ENCODE data around the gene CDCA5.

Gene CDCA5

DNA sequence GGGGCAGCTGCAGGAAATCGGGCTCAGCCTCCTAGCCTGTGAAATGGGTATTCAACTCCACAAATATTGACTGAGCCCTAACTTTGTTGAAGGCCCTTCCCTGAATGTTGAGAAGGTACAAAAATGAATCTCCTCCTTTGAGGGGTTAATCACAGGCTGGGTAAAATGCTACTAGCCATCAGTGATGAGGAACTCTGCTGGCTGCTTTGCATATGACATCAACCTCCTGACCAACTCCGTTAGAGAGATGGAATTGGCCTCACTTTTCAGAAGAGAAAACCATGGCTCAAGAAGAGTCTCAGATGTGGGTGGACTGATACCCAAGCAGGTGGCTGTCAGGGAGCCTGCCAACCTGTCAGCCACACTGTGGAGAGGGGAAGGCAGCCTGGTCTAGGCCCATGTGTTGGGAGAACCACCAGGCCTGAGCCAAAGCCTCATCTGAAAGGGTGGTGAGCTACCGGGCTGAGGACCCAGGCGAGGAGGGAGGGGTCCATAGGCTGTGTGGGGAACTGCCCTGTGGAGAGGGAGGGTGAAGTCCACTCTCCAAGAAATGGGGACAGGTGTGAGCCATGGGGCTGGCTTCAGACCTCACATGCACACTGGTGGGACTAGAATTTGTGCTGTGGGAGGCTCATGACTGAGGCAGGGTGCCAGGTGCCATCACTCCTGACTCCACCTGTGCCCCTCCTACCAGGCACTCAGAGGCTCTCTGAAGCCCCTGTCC lies 11.8 kb downstream of the CDCA5 start:
- no peak for DNase-seq (ENCODE audit: low read depth)

DNA sequence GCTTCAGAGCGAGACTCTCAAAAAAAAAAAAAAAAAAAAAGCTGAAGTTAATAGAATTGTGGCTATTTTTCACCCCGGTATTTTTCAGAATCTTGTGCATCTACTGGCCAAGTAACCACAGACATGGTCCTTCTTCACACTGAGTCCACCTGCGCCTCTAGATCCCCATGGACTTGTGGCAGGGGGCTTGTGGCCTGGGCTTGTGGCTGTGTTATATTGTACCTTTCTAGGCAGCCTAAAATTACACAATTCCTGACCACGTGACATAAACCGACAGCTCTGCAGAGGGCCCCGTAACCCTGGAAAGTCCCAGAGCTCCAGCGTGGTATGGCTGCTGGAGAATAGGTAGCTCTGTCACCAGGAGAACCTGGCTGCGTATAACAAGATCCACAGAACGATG lies 14.6 kb downstream of the CDCA5 start:
- DNase-seq (ENCODE audit: low read depth), result no peak

- DNase-seq (ENCODE audit: low read depth), result no peak
Measured at GRCh38 chr11:65067446-65067845, 16.4 kb downstream of the CDCA5 start.

DNA sequence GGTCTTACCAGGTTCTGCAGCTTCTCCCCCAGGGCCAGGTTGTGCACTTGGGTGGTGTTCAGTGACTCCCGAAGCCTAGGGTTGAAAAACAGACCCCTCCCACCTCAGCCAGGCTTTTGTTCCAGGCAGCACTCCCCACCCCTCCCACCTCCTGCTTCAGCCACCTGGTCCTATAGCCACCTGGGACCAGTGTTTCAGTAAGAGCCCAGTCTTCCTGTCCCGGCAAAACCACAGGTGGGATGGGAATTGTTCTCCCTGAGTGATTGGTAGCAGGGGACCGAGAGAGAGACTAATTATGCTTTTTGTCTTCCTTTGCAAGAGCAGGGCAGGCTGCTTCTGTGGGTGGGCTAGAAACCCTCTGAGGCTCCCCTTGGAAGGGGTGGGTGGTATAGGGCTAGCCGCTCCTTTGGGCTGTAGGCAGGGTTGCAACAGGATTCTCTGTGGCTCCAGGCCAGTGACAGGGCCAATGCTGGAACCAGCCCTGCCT lies 17.0 kb downstream of the CDCA5 start:
- DNase-seq (ENCODE audit: low read depth), result no peak

DNA sequence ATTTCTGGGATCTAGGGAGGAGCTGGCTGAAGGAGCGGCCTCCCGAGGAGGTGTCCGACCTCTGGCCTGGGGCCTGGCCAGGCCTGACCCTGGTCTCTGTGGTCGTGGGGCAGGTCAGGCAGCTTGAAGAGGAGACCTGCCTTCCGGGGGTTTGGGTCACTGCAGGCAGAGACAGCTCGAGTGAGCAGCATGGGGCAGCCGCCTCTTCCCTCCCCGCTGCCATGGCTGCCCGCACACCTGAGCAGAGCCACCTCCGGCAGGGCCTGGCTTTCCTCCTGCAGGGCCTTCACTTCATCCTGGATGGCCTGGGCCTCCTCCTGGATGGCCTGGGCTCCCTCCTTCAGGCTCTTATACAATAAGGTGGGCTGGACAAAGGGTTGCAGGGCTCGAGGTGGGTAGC lies 17.5 kb downstream of the CDCA5 start:
- no peak for DNase-seq (ENCODE audit: low read depth)

GRCh38 chr11:65065851-65066250 lies 18.0 kb downstream of the CDCA5 start:
- DNase-seq (ENCODE audit: low read depth), result no peak

GRCh38 chr11:65064847-65065240 lies 19.0 kb downstream of the CDCA5 start:
- no peak for DNase-seq (ENCODE audit: low read depth)

GRCh38 chr11:65063532-65063931 lies 20.3 kb downstream of the CDCA5 start:
- DNase-seq (ENCODE audit: low read depth), result no peak

GRCh38 chr11:65060913-65061408 lies 22.9 kb downstream of the CDCA5 start:
- no peak for DNase-seq (ENCODE audit: low read depth)

- no peak for DNase-seq (ENCODE audit: low read depth)
Measured at GRCh38 chr11:65059959-65060824, 23.6 kb downstream of the CDCA5 start.

- no peak for DNase-seq (ENCODE audit: low read depth)
Measured at GRCh38 chr11:65059523-65059922, 24.3 kb downstream of the CDCA5 start.

DNA sequence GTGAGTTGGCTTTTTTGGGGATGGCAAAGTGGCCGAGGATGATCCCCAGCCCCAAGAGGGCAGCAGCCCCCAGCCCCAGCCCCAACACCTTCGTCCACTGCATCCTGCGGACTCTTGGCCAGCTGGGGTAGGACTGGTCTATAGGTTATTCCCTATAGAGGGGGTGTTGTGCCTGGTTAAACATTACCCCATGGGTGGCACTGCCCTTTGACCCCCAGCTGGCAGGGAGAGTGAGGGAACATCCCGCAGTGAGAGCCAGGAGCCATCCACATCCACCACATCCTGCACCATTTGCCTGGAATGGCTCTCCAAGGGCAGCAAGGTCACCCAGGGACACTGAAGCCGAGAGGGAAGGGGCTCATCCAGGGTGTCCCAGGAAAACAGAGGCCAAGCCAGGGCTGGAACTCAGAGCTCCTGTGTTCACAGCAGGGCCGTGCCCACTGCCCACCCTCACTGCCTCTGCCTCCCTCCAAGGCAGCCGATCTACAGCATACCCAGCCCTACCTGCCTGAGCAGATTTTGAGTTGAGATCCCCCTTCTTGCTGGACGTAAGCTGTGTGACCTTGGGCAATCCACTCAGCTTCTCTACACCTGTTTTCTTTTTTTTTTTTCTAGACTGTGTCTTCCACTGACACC lies 25.3 kb downstream of the CDCA5 start, which contains the start of gene NAALADL1:
Gene NAALADL1 (minus strand): TSS at position 135 of the 636 bp plus-strand sequence. CDS start 32 bp downstream, at position 103.
- no peak for DNase-seq (ENCODE audit: low read depth)

- DNase-seq (ENCODE audit: low read depth), result no peak
Measured at GRCh38 chr11:65058012-65058411, 25.8 kb downstream of the CDCA5 start.

- DNase-seq (ENCODE audit: low read depth), result no peak
Measured at GRCh38 chr11:65057526-65057925, 26.3 kb downstream of the CDCA5 start.

GRCh38 chr11:65056999-65057398 lies 26.8 kb downstream of the CDCA5 start:
- DNase-seq (ENCODE audit: low read depth), result no peak

- no peak for DNase-seq (ENCODE audit: low read depth)
Measured at GRCh38 chr11:65055538-65055937, 28.3 kb downstream of the CDCA5 start.

GRCh38 chr11:65053827-65054508 lies 29.9 kb downstream of the CDCA5 start:
- no peak for DNase-seq (ENCODE audit: low read depth)

DNA sequence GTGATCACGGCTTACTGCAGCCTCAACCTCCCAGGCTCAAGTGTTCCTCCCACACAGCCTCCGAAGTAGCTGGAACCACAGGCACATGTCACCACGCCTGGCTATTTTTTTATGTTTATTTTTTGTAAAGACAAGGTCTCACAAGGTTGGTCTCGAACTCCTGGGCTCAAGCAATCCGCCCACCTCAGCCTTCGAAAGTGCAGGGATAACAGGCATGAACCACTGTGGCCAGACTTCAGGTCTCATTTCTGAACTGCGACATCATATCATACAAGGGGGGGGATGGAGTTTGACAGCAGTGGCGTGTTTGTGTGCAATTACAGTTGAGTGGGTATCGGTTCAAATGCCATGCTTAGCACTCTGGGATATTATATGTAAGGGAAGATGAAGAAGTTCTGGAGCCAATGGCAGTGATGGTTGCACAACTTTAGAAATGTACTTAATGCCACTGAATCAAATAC lies 32.4 kb downstream of the CDCA5 start:
- DNase-seq (ENCODE audit: low read depth), result no peak

- no peak for DNase-seq (ENCODE audit: low read depth)
Measured at GRCh38 chr11:65047581-65048422, 36.0 kb downstream of the CDCA5 start.

DNA sequence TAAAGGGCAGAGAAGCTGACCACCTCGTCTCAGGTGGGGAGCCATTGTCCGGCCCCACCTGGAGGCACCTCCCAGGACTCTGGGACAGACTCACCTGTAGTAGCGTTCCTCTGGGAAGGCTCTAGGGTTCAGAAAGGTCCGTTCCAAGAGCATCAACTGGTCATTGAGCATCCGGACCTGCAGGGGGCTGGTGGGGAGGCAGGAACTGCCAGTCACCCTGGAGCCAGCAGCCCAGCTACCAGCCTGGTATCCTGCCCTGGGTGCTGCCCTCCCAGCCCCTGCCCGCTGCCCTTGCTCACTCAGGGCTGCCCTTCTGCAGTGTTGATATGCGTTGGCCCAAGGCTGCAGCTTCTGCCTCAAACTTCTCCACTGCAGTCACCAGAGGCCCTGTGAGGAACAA lies 38.1 kb downstream of the CDCA5 start:
- no peak for DNase-seq (ENCODE audit: low read depth)

DNA sequence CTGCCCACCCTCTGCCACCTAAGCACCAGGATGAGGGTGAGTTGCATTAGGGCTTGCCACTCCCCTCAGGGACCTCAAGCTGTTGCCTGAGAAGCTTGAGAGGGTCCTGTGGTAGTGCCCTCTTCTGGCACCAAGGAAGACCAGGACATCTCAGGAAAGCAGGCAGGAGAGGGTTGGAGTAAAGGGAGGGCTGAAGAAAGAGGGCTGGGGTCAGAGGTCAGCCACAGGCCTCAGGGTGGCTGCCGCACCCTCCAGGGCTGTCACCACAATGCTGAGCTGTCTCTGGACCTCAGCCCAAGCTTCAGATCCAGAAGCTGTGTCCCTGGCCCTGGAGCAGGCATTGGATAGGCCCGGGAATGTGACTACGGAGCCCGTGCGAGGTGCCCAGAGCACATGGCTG lies 38.8 kb downstream of the CDCA5 start:
- no peak for DNase-seq (ENCODE audit: low read depth)

Data from stimulated activated CD8-positive, alpha-beta memory T cell treated with anti-CD3 and anti-CD28 coated beads, Interleukin-12 subunit alpha, Interleukin-12 subunit beta, amount 100 ng/mL, for 4 hours (primary cell).